HG02840 (cell line): ENCODE results near the gene ZCCHC2.

ENCODE experiments used
- ATAC-seq: cut with Tn5 transposase; IDR thresholded peaks from one replicate; pipeline ENCODE4 v1.9.1; 2021; ENCODE audit warnings: mild to moderate bottlenecking, moderate library complexity, moderate number of reproducible peaks; ENCODE audit not compliant: unreplicated experiment, low FRiP score

ZCCHC2 gene

GRCh38 chr18:62537042-62537894, 14.4 kb downstream of the ZCCHC2 start:
- ATAC-seq: no peak

- no peak for ATAC-seq
Observed at GRCh38 chr18:62537946-62538345, 15.1 kb downstream of the ZCCHC2 start.

DNA sequence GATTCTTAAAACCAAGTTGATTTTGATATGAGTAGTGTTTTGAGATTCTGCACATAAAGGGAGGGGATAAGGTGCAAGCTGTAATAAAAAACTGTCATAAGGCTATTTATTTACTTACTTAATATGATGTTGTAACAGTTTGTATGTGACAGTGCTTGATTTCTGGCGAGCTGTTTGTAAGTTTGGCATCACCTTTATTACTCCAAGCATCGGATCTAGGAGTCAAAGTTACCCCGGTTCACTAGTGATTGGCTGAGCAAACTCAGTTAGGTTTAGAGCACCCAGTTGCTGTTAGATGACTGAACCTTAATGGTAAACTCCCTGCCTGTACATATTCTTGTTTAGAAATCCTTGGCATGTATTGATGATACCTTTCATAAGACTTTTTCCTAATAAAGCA, 16.1 kb downstream of the ZCCHC2 start:
- no peak for ATAC-seq

GRCh38 chr18:62539284-62540165, 16.7 kb downstream of the ZCCHC2 start:
- no peak for ATAC-seq

GRCh38 chr18:62543021-62543420, 20.2 kb downstream of the ZCCHC2 start:
- ATAC-seq: no peak

GRCh38 chr18:62545098-62545497, 22.3 kb downstream of the ZCCHC2 start:
- ATAC-seq: no peak

DNA sequence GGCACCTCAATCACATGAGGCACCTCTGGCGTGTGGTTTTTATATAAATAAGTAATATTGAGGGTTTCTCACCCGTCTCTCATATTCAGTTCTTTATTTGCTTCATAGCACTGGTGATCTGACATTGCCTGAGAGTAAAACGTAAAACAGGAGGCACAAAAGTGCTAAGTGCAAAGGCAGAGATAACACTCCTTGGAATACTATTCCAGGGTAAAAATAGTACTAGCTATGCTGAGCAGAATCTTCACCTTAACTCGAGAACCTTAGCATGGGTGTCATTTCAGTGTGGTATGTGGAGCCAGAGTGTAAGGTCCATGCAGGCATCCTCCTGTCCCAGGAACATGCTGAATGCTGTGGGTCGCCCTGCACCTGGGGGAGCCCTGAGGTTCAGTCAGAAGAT, 26.9 kb downstream of the ZCCHC2 start:
- ATAC-seq: no peak

DNA sequence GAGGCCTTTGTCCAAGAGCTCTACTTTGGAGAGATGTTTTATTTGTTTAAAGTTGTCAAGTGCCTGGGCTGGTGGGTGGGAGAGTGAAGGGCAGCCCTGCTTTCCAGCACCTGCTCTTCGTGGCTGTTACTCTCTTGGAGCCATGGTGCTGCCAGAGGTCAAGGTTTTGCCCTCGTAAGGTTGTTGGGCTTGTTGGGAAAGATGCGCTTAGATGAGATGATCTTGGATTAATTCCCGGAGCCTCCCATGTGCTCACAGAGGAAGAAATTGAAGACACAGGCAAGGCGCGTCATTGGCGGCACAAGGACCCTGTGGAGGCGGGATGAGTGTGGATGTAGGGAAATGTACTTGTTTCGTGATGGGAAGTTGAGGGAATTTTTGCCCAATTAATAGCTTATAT, 27.9 kb downstream of the ZCCHC2 start:
- ATAC-seq: no peak

DNA sequence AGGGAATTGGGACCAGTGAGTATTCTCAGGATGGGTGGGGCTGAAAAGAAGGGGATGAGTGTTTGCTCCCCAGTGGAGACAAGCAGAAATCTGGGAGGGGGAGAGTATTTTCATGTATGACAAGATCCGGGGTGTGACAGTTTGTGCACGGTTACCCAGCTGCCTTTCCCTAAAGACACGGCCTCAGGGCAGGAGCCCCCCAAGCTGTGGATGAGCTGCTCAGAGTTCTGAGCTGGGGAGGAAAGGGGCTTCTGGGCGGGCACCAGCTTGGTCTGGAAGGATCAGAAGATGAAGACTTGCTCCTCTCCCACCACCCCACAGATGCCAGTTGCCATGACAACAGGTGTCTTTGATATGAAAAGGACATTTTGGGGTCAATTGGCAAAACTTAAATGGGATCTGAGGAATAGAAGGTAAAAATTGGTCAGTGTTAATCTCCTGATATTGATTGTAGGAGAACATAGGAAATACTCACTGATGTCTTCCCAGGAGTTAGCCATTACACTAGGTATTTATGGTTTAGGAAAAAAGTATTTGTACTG, 29.2 kb downstream of the ZCCHC2 start:
- no peak for ATAC-seq

DNA sequence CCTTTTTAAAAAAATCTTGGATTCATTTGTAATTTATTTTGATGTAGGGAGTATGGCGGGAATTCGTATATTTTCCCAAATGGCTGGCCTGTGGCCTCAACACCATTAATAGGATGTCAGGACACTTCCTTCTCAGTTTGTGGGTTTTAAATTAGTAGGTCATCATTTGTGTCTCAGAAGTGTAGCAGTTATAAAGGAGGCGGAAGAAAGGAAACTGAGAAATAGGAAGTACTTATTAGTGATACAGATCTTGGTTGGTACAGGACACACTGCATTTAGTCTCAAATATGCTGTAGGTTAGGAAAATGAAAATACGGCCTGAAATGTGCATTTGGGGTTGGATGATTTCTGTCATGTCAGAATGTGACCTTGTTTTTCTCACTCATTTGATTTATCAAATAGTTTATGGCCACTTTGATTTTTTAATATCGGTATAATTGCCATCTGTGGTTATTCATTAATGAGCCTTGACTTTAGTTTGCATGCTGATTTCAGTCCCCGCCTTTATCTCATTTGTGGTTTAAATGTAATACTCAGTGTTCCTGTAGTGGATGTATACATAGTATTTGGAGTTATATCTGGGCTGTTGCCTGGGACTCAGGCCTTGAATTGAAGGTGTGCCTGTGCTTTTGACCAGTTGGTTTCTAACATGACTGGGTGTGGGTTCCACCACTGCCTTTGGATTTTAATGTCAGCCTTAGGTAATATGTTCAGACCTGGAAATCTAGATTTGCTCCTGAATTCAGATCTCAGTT, 31.4 kb downstream of the ZCCHC2 start:
- no peak for ATAC-seq

GRCh38 chr18:62555135-62555534, 32.3 kb downstream of the ZCCHC2 start:
- ATAC-seq: no peak

DNA sequence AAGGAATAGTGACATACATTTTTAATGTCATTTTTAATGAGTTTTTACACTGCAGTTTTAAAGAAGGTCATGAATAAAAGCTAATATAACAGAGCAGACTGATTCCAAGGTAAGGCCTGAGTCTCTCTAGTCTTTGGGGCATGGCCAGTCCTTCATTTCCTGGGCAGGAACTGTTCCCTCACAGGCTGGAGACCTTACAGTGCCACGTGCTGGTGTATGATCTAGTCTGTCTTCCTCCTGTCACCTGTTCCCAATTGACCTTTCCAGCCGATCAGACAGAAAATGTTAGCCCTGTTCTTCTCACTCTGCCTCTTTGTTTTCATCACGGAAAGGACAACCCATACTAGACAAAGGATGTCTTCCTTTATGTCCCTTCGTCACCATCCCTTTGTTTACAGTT, 33.6 kb downstream of the ZCCHC2 start:
- ATAC-seq: no peak

GRCh38 chr18:62558015-62558663, 35.3 kb downstream of the ZCCHC2 start:
- no peak for ATAC-seq

DNA sequence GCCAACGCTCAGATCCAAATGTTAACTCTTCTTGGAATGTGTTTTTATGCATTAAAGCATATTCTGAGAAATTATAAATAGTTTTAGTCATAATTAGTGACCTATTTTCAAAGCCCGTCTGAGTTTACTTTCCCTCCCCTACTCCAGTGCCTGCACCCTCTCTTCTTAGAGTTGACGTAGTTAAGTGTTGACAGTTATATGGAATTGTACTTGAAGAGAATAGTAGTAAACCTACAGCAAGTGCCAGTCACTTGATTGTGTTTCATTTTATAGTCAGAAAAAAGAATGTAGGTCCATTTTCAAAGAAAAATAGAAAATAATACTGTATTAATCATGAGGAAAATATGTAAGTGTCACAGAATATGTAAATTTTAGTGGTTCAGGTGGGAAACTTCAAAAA, 41.2 kb downstream of the ZCCHC2 start:
- ATAC-seq: no peak

DNA sequence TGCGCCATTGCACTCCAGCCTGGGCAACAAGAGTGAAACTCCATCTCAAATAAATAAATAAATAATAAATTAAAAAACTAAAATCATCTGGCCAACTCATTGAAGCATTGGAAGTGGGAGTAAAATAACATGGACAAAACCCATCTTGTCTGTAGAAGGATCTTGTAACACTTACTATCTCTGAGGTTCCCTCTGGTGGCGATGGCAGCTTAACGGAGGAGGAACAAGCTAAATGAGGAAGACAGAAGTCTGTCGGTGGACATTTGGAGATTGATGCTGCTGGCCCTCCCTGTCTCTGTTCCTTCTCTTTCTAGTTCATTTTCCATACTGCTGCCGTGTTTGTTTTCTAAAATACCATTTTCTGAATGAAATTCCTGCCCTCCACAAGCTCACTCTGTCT, 43.4 kb downstream of the ZCCHC2 start:
- ATAC-seq: no peak

- ATAC-seq: no peak
Observed at GRCh38 chr18:62566818-62567217, 44.0 kb downstream of the ZCCHC2 start.

- no peak for ATAC-seq
Observed at GRCh38 chr18:62569081-62569655, 46.3 kb downstream of the ZCCHC2 start.

DNA sequence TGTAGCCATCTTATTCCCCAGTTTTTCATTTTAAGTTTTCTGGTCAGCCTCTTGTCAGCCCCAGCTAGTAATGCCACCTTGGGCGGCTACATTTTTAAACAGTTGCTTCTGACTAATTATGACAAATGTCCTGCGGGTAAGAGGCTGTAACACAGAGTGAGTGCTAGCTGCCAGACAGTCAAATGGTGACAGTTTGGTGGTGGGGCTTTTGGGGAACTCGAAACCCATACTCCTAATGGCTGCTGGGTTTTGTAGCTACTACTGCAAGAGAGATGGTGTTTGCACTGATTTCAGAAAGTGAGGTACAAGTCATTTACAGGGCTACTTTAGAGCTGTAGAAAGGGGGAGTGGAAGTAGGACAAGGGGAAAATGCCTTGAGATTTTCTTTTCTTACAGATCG, 48.2 kb downstream of the ZCCHC2 start:
- ATAC-seq: no peak

DNA sequence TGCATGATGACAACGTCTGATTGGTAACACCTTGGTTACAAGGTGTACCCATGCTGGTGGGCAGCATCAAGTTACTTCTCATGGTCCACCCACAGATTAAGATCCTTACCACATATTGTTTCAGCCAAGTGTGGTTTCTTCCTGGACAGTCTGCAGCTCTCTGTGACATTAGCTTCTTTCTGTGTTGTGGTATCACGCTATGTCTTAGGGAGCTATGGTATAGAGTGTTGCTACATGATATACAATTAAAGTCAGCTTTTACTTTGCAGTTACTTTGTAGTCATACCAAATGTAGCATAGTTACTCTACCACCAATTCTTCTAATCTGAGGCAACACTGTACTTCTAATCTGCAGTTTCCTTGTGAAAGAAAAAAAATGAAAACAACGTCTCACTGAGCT, 48.8 kb downstream of the ZCCHC2 start:
- no peak for ATAC-seq

GRCh38 chr18:62572456-62572855, 49.6 kb downstream of the ZCCHC2 start:
- ATAC-seq: no peak
